ENCODE results near the gene PRR5L. TPM values are rescaled to one million over a fixed set of nuclear protein-coding genes. Genes with fewer than 3 reads are reported as not detected.

Gene PRR5L
- total RNA-seq, 4 donors from 2014 or later, result 8.8 to 29.7 (median 9.4) TPM

- 86 to 88% methylated on average over 7 of the region's 7 CpGs for WGBS, 2 donors
- Histone ChIP-seq H3K27me3 (peaks cover 0 to 10% of the 10 kb centered on the region in 2 donors), H3K27ac (no peak overlapping the region), H3K9me3 (no peaks in the 10 kb centered on the region), H3K4me3 (no peak overlapping the region), H3K36me3 (no peaks in the 10 kb centered on the region), H3K4me1 (peaks cover 0 to 18% (median 2%) of the 10 kb centered on the region in 4 donors)
- TF ChIP-seq CTCF (IDR thresholded peaks at IDR 0.05) (no peak), EP300 (IDR thresholded peaks at IDR 0.05) (no peak), POLR2A (IDR thresholded peaks at IDR 0.05) (no peak)
- DNase-seq (ENCODE audit: low spot score in 2 of 2), result no peak
Measured at GRCh38 chr11:36371590-36371989, 75.5 kb downstream of the PRR5L start.

GRCh38 chr11:36372101-36372771, 76.1 kb downstream of the PRR5L start:
- no peaks in the 10 kb centered on the region for H3K36me3 ChIP-seq
- peaks cover 0 to 25% (median 4%) of the 10 kb centered on the region in 4 donors for H3K4me1 ChIP-seq
- no peaks in the 10 kb centered on the region for H3K9me3 ChIP-seq
- no peak overlapping the region for H3K4me3 ChIP-seq
- no peak for DNase-seq (ENCODE audit: low spot score in 2 of 2)
- 68 to 71% methylated on average over 6 of the region's 6 CpGs for WGBS, 2 donors
- no peak overlapping the region for H3K27ac ChIP-seq
- H3K27me3 ChIP-seq, result peaks cover 0 to 16% of the 10 kb centered on the region in 2 donors
- TF ChIP-seq POLR2A (IDR thresholded peaks at IDR 0.05) (no peak), EP300 (IDR thresholded peaks at IDR 0.05) (no peak), CTCF (IDR thresholded peaks at IDR 0.05) (no peak)

- Histone ChIP-seq H3K4me1 (peaks cover 0 to 36% (median 6%) of the 10 kb centered on the region in 4 donors), H3K36me3 (no peaks in the 10 kb centered on the region), H3K4me3 (no peak overlapping the region), H3K27me3 (peaks cover 0 to 27% of the 10 kb centered on the region in 2 donors), H3K27ac (no peak overlapping the region), H3K9me3 (no peaks in the 10 kb centered on the region)
- no peak for DNase-seq (ENCODE audit: low spot score in 2 of 2)
- 67 to 74% methylated on average over 6 of the region's 6 CpGs for WGBS, 2 donors
- TF ChIP-seq POLR2A (IDR thresholded peaks at IDR 0.05) (no peak), EP300 (IDR thresholded peaks at IDR 0.05) (no peak), CTCF (IDR thresholded peaks at IDR 0.05) (no peak)
Measured at GRCh38 chr11:36373016-36374010, 77.2 kb downstream of the PRR5L start.

GRCh38 chr11:36374726-36375125, 78.6 kb downstream of the PRR5L start:
- no peaks in the 10 kb centered on the region for H3K9me3 ChIP-seq
- 62 to 67% methylated on average over 4 of the region's 4 CpGs for WGBS, 2 donors
- DNase-seq (ENCODE audit: low spot score in 2 of 2), result no peak
- no peak overlapping the region for H3K27ac ChIP-seq
- no peak for TF ChIP-seq POLR2A (IDR thresholded peaks at IDR 0.05)
- TF ChIP-seq CTCF (IDR thresholded peaks at IDR 0.05), result no peak
- TF ChIP-seq EP300 (IDR thresholded peaks at IDR 0.05), result no peak
- H3K27me3 ChIP-seq, result peaks cover 0 to 40% of the 10 kb centered on the region in 2 donors
- no peaks in the 10 kb centered on the region for H3K36me3 ChIP-seq
- no peak overlapping the region for H3K4me3 ChIP-seq
- peaks cover 0 to 41% (median 6%) of the 10 kb centered on the region in 4 donors for H3K4me1 ChIP-seq

Data from tibial nerve (tissue), 4 donors.